GM21825 (cell line): ENCODE data around the gene HDAC4.

Experiments used
- ATAC-seq: cut with Tn5 transposase; IDR thresholded peaks from one replicate; pipeline ENCODE4 v1.9.1; 2021; ENCODE audit warnings: mild to moderate bottlenecking, moderate library complexity; ENCODE audit not compliant: unreplicated experiment

HDAC4 gene

GRCh38 chr2:239211396-239212094 is 189.3 kb downstream of the HDAC4 start:
- no peak for ATAC-seq

DNA sequence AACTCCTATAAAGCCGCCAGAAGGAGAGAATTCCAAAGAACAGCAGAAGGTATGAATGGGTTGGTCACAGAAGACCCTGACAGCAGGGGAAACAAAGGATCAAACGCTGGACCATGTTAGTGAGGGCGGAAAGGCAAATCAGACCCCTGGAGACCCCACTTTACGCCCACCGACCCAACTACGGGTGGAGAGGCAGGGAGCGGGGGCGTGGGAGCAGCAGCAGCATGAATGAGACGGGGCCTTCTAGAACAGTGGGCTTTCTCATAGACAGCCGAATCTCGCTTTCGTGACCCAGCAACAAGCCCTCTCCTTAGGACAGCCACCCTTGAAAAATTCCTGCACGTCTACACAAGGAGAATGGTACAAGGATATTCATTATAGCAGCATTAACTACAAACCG is 191.0 kb downstream of the HDAC4 start:
- no peak for ATAC-seq

GRCh38 chr2:239208465-239209180 is 192.2 kb downstream of the HDAC4 start:
- ATAC-seq = no peak

DNA sequence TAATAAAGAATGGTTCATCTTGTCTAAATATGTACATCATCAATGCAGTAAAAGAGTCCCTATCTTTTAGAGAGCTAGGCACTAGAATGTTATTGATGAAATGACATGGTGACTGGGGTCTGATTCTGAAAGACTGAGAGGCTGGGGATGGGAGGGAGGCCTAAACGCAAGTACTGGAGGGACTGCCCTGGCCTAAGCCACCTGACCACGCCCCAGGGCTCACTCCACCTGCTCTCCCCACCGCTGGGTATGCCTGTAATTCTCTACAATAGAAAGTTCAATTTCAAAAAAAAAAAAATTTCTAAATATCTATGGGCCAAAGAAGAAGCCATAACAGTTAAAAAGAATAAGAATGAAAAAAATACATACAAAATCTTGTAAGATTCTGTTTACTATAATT is 194.0 kb downstream of the HDAC4 start:
- no peak for ATAC-seq

DNA sequence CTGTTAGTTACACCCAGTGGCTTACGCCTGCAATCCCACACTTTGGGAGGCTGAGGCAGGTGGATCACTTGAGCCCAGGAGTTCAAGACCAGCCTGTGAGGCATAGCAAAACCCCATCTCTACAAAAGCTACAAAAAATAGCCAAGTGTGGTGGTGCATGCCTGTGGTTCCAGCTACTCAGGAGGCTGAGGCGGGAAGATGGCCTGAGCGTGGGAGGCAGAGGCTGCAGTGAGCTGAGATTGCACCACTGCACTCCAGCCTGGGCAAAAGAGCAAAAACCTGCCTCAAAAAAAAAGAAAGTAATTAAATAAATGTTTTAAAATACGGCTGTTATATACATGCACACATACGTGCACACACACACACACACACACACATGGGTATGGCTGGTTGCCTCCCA is 194.8 kb downstream of the HDAC4 start:
- no peak for ATAC-seq

DNA sequence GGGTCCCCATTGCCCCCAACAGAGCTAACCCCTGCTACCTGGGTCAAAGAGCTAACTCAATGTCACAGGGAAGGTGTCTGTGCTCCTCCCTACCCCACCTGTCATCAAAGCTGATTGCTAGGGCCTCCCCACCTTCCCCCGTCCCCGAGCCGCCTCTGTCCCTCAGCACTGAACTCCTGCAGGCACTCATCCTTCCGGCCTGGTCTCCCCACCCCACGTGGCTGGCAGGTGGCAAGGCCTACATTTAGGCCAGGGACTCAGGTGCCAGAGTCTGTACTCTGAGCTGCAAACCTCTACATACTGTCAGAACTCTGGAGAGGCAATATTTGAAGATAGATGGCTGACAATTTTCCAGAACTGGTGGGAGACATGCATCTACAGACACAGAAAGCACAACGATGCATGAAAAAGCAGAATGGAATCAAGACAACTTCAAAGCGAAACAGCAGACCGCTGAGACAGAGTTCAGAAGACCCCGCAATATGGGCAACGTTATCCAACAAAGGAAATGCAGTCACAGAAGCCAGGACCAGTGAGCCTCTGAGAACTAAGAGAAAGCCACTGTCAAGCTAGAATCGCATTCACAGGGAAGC is 195.8 kb downstream of the HDAC4 start:
- no peak for ATAC-seq

GRCh38 chr2:239204136-239204875 is 196.5 kb downstream of the HDAC4 start:
- ATAC-seq = no peak

GRCh38 chr2:239203443-239204135 is 197.2 kb downstream of the HDAC4 start:
- ATAC-seq = no peak

GRCh38 chr2:239202836-239203235 is 198.0 kb downstream of the HDAC4 start:
- no peak for ATAC-seq

DNA sequence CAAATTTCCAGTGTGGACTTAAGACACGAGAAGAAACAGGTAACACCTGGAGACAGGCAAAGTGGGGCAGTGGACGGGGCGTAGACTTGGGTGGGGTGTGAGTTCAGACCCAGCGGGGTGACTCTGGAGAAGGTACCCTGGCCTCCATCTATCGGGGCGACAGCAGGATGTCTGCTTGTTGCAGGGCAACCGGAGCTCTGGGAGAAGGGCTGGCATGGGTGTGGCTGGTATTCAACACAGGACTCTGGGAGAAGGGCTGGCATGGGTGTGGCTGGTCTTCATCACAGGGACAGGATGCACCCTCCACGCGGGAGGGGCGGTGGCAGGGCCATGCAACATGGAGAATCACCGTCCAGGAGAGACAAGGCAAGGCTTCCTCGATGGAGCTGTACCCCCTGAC is 198.5 kb downstream of the HDAC4 start:
- ATAC-seq = no peak

- no peak for ATAC-seq
Observed at GRCh38 chr2:239201884-239202283, 198.9 kb downstream of the HDAC4 start.

GRCh38 chr2:239201531-239201876 is 199.3 kb downstream of the HDAC4 start:
- ATAC-seq = no peak

DNA sequence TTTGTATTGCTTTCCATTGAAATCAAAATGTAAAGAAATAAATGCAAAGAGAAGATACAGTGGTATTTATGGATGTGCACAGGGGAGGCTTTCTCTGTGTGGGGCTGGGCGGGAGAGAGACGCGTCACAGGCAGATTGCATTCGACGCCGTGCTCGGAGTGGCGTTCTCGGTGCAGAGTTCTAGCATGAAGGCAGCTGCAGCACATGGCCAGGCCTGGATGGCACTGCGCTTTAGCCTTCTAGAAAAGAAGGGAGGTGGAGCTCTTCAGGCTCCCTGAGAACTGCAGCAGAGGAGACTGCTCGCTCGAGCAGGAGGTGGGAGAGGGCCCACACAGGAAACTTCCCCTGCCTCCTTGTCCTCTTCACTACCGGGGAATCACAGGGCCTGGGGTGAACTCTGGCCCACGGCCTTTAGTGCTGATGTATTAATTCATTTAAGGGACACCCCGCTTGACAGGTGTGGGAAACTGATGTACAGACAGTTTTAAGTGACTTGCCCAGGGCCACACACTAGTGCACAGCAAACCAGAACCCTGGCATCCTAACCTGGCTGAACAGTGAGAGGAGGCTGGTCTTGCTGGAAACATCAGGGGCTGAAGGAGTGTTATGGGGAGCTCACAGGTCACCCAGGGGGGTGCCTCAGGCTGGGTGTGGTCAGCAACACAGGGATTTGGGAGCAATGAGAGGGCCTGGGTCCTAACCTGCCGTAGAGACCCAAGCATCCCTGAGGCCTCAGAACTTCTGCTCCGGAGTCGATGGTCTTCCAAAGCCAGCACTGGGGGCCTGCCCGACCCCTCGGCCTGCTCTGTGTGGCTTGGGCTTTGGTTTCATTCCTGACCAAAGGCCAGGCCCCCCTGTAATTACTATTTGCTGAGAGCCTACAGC is 199.9 kb downstream of the HDAC4 start:
- no peak for ATAC-seq

DNA sequence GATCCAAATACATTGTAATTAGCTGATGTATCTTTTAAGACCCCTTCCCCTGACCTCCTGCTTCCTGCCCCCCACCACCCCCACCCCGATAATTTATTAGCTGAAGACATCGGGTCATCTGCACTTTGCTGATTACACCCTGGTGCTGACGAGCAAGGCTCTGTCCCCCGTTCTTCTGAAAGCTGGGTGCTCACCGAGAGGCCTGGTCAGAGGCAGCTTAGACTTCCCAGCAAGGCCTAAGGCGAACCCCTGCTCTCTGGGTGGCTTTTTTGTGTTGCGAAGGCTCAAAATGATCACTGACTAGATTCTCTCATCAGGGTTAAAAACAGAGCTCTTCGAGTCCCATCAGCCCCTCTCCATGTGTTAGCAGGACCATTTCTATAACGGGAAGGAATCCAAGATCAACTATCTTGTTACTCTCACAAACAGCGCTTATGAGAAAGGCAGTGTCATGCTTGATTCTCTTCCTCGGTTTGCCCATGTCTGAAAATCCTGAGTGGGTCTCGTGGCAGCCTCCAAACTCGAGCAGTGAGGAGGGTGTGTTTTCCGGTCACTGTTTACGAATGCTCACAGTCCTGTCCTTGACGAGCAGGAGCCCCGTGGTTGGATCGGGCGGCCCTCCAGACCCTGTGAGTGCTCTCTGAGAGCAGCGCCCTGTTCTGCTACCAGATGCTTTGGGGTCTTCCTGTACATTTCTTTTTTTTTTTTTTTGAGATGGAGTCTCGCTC is 201.6 kb downstream of the HDAC4 start:
- ATAC-seq = no peak

DNA sequence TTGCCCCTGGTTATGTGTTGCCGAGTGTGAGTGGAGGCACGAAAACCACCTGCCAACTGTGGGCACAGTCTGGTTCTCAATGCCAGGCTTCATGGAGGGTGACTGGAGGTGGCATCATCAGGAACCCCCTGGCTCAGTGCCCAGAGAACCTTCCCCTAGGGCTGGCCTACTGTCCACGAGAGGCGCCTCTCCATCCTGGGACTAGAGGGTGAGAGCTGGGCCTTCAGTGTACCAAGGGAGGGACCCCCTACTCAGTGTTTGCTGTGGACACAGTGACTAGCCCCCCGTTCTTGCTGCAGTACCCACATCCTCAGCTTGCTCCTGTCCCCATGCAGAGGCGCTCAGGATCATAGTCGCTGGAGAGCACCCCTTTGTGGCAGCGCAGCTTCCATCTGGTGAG is 202.6 kb downstream of the HDAC4 start:
- ATAC-seq = no peak

DNA sequence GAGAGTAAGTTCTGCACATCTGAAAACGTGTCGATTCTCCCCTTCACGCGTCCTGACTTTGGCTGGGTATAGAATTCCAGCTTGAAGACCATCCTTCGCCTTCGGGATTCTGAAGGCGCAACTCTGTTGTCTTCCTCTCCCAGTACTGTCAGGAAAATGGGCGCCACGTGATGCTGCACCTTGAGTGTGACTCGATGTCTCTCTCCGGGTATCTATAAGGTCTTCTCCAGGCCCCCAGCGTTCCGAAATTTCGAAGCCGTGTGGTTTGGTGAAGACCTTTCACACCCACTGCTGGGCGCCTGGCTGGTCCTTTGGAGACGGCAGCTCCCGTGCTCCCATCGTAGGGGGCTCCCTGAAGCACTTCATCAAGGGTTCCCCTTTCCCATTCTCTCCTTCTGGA is 203.7 kb downstream of the HDAC4 start:
- no peak for ATAC-seq

DNA sequence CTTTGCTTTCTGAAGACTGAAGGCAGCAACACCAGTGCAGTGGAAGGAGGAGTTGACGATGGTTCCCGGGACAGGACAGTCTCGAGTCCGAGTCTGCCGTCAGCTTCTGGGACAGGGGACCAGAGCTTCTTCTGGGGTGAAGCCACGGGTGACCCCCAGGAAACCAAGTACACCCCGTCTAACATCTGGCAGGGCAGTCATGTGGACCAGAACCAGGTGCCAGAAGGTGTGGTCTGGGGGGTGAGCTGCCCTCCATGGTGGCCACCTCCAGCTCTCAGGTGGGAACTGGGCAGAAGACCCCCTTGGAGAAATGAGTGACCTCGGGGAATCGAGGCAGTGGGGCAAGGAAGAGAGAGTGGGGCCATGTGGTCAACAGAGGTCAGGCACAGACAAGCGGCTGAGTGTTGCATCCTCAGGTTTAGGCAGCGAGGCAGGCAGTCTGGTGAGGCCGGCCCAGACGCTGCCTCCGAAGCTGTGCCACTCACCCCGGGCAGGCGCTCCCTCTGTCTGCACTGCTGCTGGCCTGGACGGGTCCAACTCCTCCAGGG is 204.3 kb downstream of the HDAC4 start:
- ATAC-seq = no peak

- ATAC-seq = no peak
Observed at GRCh38 chr2:239195992-239196391, 204.8 kb downstream of the HDAC4 start.

GRCh38 chr2:239195318-239195871 is 205.4 kb downstream of the HDAC4 start:
- no peak for ATAC-seq
